ENCODE results near the gene HMGCS1. TPM values are rescaled to one million over a fixed set of nuclear protein-coding genes. Genes with fewer than 3 reads are reported as not detected.

The HMGCS1 gene
- total and polyA plus RNA-seq, 2 of the 13 experiments (the other 11 are each of a cell fraction or from before 2014, with no cell fraction given) = 56.8 to 318 TPM

Other genes starting within 250 kb of the HMGCS1 start
- gene ZNF131, start 192.5 kb downstream of the HMGCS1 start, total RNA-seq (2016; rRNA removed; fragmentation: Illumina TruSeq; extraction: Trizol) = 30.4 and 33.3 TPM in 2 replicates
- 17.5 and 20.6 TPM in 2 replicates for gene ZNF131, start 192.5 kb downstream of the HMGCS1 start, polyA plus RNA-seq (2011; rRNA removed)
- 0.21 TPM in 1 of 2 replicates, not detected in the other for gene NIM1K, start 121.2 kb downstream of the HMGCS1 start, total RNA-seq (2016; rRNA removed; fragmentation: Illumina TruSeq; extraction: Trizol)
- 0.04 TPM in 1 of 2 replicates, not detected in the other for gene NIM1K, start 121.2 kb downstream of the HMGCS1 start, polyA plus RNA-seq (2011; rRNA removed)
- gene CCL28, start 99.0 kb upstream of the HMGCS1 start, total RNA-seq (2016; rRNA removed; fragmentation: Illumina TruSeq; extraction: Trizol) = not detected in 2 replicates
- gene CCL28, start 99.0 kb upstream of the HMGCS1 start, polyA plus RNA-seq (2011; rRNA removed) = 0.03 and 0.08 TPM in 2 replicates
- 11.2 and 12.6 TPM in 2 replicates for gene TMEM267, start 170.5 kb upstream of the HMGCS1 start, total RNA-seq (2016; rRNA removed; fragmentation: Illumina TruSeq; extraction: Trizol)
- 8.0 and 8.9 TPM in 2 replicates for gene TMEM267, start 170.5 kb upstream of the HMGCS1 start, polyA plus RNA-seq (2011; rRNA removed)
- gene C5orf34, start 201.7 kb upstream of the HMGCS1 start, total RNA-seq (2016; rRNA removed; fragmentation: Illumina TruSeq; extraction: Trizol) = 6.2 and 6.4 TPM in 2 replicates
- gene C5orf34, start 201.7 kb upstream of the HMGCS1 start, polyA plus RNA-seq (2011; rRNA removed) = 2.1 and 3.2 TPM in 2 replicates
- 116 and 141 TPM in 2 replicates for gene PAIP1, start 243.7 kb upstream of the HMGCS1 start, total RNA-seq (2016; rRNA removed; fragmentation: Illumina TruSeq; extraction: Trizol)
- gene PAIP1, start 243.7 kb upstream of the HMGCS1 start, polyA plus RNA-seq (2011; rRNA removed) = 74.0 and 96.6 TPM in 2 replicates